Measurements from ENCODE around the gene TTC34. TPM values are rescaled to one million over a fixed set of nuclear protein-coding genes. Genes with fewer than 3 reads are reported as not detected.

The TTC34 gene
- total and polyA plus RNA-seq, 9 of the 15 experiments (the other 6 are each of a cell fraction or from before 2014, with no cell fraction given) = 0.03 to 0.38 (median 0.05) TPM; not detected in 2

- peak; percentile 98 for TF ChIP-seq ZBTB7A (IDR thresholded peaks at IDR 0.05; ENCODE audit: borderline replicate concordance, control insufficient read depth, low read depth, low read length)
- TF ChIP-seq ZNF444 (CRISPR knock-in tag; IDR thresholded peaks at IDR 0.05) = no peak
- TF ChIP-seq, protein P1, sequence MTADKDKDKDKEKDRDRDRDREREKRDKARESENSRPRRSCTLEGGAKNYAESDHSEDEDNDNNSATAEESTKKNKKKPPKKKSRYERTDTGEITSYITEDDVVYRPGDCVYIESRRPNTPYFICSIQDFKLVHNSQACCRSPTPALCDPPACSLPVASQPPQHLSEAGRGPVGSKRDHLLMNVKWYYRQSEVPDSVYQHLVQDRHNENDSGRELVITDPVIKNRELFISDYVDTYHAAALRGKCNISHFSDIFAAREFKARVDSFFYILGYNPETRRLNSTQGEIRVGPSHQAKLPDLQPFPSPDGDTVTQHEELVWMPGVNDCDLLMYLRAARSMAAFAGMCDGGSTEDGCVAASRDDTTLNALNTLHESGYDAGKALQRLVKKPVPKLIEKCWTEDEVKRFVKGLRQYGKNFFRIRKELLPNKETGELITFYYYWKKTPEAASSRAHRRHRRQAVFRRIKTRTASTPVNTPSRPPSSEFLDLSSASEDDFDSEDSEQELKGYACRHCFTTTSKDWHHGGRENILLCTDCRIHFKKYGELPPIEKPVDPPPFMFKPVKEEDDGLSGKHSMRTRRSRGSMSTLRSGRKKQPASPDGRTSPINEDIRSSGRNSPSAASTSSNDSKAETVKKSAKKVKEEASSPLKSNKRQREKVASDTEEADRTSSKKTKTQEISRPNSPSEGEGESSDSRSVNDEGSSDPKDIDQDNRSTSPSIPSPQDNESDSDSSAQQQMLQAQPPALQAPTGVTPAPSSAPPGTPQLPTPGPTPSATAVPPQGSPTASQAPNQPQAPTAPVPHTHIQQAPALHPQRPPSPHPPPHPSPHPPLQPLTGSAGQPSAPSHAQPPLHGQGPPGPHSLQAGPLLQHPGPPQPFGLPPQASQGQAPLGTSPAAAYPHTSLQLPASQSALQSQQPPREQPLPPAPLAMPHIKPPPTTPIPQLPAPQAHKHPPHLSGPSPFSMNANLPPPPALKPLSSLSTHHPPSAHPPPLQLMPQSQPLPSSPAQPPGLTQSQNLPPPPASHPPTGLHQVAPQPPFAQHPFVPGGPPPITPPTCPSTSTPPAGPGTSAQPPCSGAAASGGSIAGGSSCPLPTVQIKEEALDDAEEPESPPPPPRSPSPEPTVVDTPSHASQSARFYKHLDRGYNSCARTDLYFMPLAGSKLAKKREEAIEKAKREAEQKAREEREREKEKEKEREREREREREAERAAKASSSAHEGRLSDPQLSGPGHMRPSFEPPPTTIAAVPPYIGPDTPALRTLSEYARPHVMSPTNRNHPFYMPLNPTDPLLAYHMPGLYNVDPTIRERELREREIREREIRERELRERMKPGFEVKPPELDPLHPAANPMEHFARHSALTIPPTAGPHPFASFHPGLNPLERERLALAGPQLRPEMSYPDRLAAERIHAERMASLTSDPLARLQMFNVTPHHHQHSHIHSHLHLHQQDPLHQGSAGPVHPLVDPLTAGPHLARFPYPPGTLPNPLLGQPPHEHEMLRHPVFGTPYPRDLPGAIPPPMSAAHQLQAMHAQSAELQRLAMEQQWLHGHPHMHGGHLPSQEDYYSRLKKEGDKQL (CRISPR knock-in tag; IDR thresholded peaks at IDR 0.05; ENCODE audit: borderline replicate concordance) = no peak
- TF ChIP-seq PHB2 (IDR thresholded peaks at IDR 0.05; ENCODE audit: low read depth) = no peak
- no peak for TF ChIP-seq BRCA1 (IDR thresholded peaks at IDR 0.05)
- TF ChIP-seq BRCA1 (CRISPR knock-in tag; IDR thresholded peaks at IDR 0.05) = no peak
- no peak for TF ChIP-seq KHSRP (IDR thresholded peaks at IDR 0.05)
- TF ChIP-seq CCNT2 (IDR thresholded peaks at IDR 0.05; ENCODE audit: borderline replicate concordance, extremely low read depth, insufficient read length, low read depth, low read length) = peak; percentile 66
- TF ChIP-seq RBM34 (IDR thresholded peaks at IDR 0.05; ENCODE audit: borderline replicate concordance, insufficient read depth, low read length) = no peak
- no peak for TF ChIP-seq ZNF133 (CRISPR knock-in tag; IDR thresholded peaks at IDR 0.05)
- no peak for TF ChIP-seq SNRNP70 (optimal IDR thresholded peaks at IDR 0.05; ENCODE audit: low read depth, low read length)
- 0 out of 2 replicates have a peak, but pooled peaks have one; percentile 12 for TF ChIP-seq MBD2 (IDR thresholded peaks at IDR 0.05; ENCODE audit: borderline replicate concordance, low read depth)
- no peak for TF ChIP-seq GTF2A2 (tag; IDR thresholded peaks at IDR 0.05)
- TF ChIP-seq, protein P2, sequence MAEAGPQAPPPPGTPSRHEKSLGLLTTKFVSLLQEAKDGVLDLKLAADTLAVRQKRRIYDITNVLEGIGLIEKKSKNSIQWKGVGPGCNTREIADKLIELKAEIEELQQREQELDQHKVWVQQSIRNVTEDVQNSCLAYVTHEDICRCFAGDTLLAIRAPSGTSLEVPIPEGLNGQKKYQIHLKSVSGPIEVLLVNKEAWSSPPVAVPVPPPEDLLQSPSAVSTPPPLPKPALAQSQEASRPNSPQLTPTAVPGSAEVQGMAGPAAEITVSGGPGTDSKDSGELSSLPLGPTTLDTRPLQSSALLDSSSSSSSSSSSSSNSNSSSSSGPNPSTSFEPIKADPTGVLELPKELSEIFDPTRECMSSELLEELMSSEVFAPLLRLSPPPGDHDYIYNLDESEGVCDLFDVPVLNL (CRISPR knock-in tag; IDR thresholded peaks at IDR 0.05; ENCODE audit: low read depth) = peak; percentile 86
- TF ChIP-seq NFIX (CRISPR knock-in tag; IDR thresholded peaks at IDR 0.05; ENCODE audit: low read depth) = no peak
- no peak for TF ChIP-seq PTBP1 (IDR thresholded peaks at IDR 0.05; ENCODE audit: low read depth, low read length)
- TF ChIP-seq ZSCAN29 (IDR thresholded peaks at IDR 0.05) = no peak
These were observed 215.1 kb downstream of the TTC34 start, which contains the start of gene PRXL2B (continued) for GRCh38 chr1:2586154-2587070.
